Liver (tissue), 9 donors: ENCODE measurements around the gene NAT10. TPM values are rescaled to one million over a fixed set of nuclear protein-coding genes. Genes with fewer than 3 reads are reported as not detected.

Experiments used
- DNase-seq: peaks from one replicate; pipeline ENCODE4 v3.0.0-alpha.2; 2017; ENCODE audit warnings: low spot score
- H3K27ac ChIP-seq, 2 donors: one replicate each; pipeline ENCODE4 v1.7.0; 2013; ENCODE audit warnings: inconsistent platforms in 2 of 2, low read length in 2 of 2, control low read depth in 1 of 2, low read depth in 1 of 2, mild to moderate bottlenecking in 1 of 2
- H3K27me3 ChIP-seq, 4 donors: one replicate each; pipeline versions ENCODE4 v1.6.1 to v1.7.0; 2013; ENCODE audit warnings: low read length in 3 of 4, inconsistent platforms in 1 of 4, mild to moderate bottlenecking in 1 of 4, moderate library complexity in 1 of 4; ENCODE audit not compliant: control insufficient read depth in 4 of 4, insufficient read depth in 4 of 4
- H3K36me3 ChIP-seq, 4 donors: one replicate each; pipeline versions ENCODE4 v1.6.1 to v1.7.0; 2013; ENCODE audit warnings: low read length in 3 of 4, mild to moderate bottlenecking in 3 of 4, low read depth in 1 of 4, moderate library complexity in 1 of 4; ENCODE audit not compliant: control insufficient read depth in 4 of 4, insufficient read depth in 3 of 4
- H3K4me1 ChIP-seq, 4 donors: one replicate each; pipeline versions ENCODE4 v1.6.1 to v1.7.0; 2013; ENCODE audit warnings: low read length in 3 of 4, mild to moderate bottlenecking in 3 of 4, moderate library complexity in 1 of 4; ENCODE audit not compliant: control insufficient read depth in 4 of 4, insufficient read depth in 4 of 4
- H3K4me3 ChIP-seq, 3 donors: one replicate each; pipeline versions ENCODE4 v1.6.1 to v1.7.0; 2013; ENCODE audit warnings: low read length in 3 of 3, control low read depth in 1 of 3, low read depth in 1 of 3, mild to moderate bottlenecking in 1 of 3
- H3K9ac ChIP-seq, 2 donors: one replicate each; pipeline ENCODE4 v1.7.0; 2013; ENCODE audit warnings: low read length in 2 of 2, mild to moderate bottlenecking in 2 of 2, moderate library complexity in 2 of 2, control low read depth in 1 of 2, low read depth in 1 of 2
- H3K9me3 ChIP-seq, 4 donors: one replicate each; pipeline versions ENCODE4 v1.6.1 to v1.7.0; 2013; ENCODE audit warnings: low read length in 3 of 4; ENCODE audit not compliant: control insufficient read depth in 4 of 4
- CTCF ChIP-seq: fragments of 150-350 bp; IDR thresholded peaks from 2 replicates; pipeline ENCODE4 v1.5.1; 2017; ENCODE audit warnings: improper control_type of control experiment, low read depth, low read length; ENCODE audit not compliant: missing input control
- FOXA2 ChIP-seq: IDR thresholded peaks from 2 replicates; pipeline ENCODE4 v1.6.1; 2016; ENCODE audit warnings: antibody characterized with exemption
- GABPA ChIP-seq, 2 donors: IDR thresholded peaks in 1 of 2; conservative IDR thresholded peaks in 1 of 2; 2 replicates each; pipeline ENCODE4 v1.6.1; 2016; ENCODE audit warnings: antibody characterized with exemption in 2 of 2, mild to moderate bottlenecking in 1 of 2, moderate library complexity in 1 of 2
- JUND ChIP-seq, 2 donors: IDR thresholded peaks; 2 replicates each; pipeline ENCODE4 v1.6.1; 2016; ENCODE audit warnings: antibody characterized with exemption in 2 of 2
- NR2F2 ChIP-seq: IDR thresholded peaks from 2 replicates; pipeline ENCODE4 v1.6.1; 2016; ENCODE audit warnings: antibody characterized with exemption
- RXRA ChIP-seq, 2 donors: IDR thresholded peaks; 2 replicates each; pipeline ENCODE4 v1.6.1; 2017 to 2018; ENCODE audit warnings: antibody characterized with exemption in 2 of 2, mild to moderate bottlenecking in 1 of 2
- SP1 ChIP-seq: IDR thresholded peaks from 2 replicates; pipeline ENCODE4 v1.6.1; 2018; ENCODE audit warnings: antibody characterized with exemption, mild to moderate bottlenecking
- TAF1 ChIP-seq: conservative IDR thresholded peaks from 2 replicates; pipeline ENCODE4 v1.6.1; 2016; ENCODE audit warnings: antibody characterized with exemption, mild to moderate bottlenecking
- ZBTB33 ChIP-seq: IDR thresholded peaks from 2 replicates; pipeline ENCODE4 v1.6.1; 2016; ENCODE audit warnings: antibody characterized with exemption
- WGBS: extraction: QIAGEN DNeasy Blood & Tissue Kit; methylation state at CpG from one replicate; pipeline ENCODE4 v1.1.7; 2013; 5-methylcytosine and 5-hydroxymethylcytosine counted together
- polyA plus RNA-seq, 2 donors: library from polyadenylated mRNA; stranded (reverse) in 1 of 2; unstranded in 1 of 2; fragments of 200-250 nt in 1 of 2; fragments of >200 nt in 1 of 2; fragmentation: Nextera tagmentation in 1 of 2; extraction: Ambion mirVana in 1 of 2; gene quantifications; one replicate each; pipeline versions ENCODE4 v1.2.1 to v1.2.3, GENCODE V29; 2013 to 2015
- total RNA-seq, 2 donors: library from RNA; depleted of rRNA; stranded (reverse); fragments of >200 nt; gene quantifications; one replicate each; pipeline ENCODE4 v1.2.3, GENCODE V29; 2014
- donor health status: healthy.
- donor health status: healthy.
- donor health status: healthy.
- donor health status: healthy.
- donor health status: healthy.

NAT10 gene
- total and polyA plus RNA-seq, 4 donors, result 9.1 to 14.0 (median 13.5) TPM

- Histone ChIP-seq H3K27ac (no peak overlapping the region), H3K36me3 (peaks cover 11 to 97% (median 68%) of the 10 kb centered on the region in 4 donors), H3K4me3 (no peak overlapping the region), H3K9ac (no peak overlapping the region), H3K9me3 (no peaks in the 10 kb centered on the region), H3K4me1 (no peaks in the 10 kb centered on the region), H3K27me3 (no peaks in the 10 kb centered on the region)
- TF ChIP-seq ZBTB33, result no peak
- no peak for TF ChIP-seq JUND (IDR thresholded peaks at IDR 0.05)
- no peak for TF ChIP-seq CTCF
- WGBS, result 93% methylated on average over 7 of the region's 7 CpGs
- no peak for DNase-seq
These were observed 33.9 kb downstream of the NAT10 start for GRCh38 chr11:34139346-34139745.

GRCh38 chr11:34140149-34140548, 34.7 kb downstream of the NAT10 start:
- H3K27ac ChIP-seq, result no peak overlapping the region
- H3K27me3 ChIP-seq, result no peaks in the 10 kb centered on the region
- H3K9ac ChIP-seq, result no peak overlapping the region
- no peaks in the 10 kb centered on the region for H3K4me1 ChIP-seq
- TF ChIP-seq SP1 (no peak), TAF1 (no peak), FOXA2 (no peak), ZBTB33 (no peak), JUND (IDR thresholded peaks at IDR 0.05) (no peak), RXRA (IDR thresholded peaks at IDR 0.05) (no peak), CTCF (no peak), GABPA (IDR thresholded peaks at IDR 0.05 in 1 of 2, conservative IDR thresholded peaks at IDR 0.05 in 1 of 2) (no peak), NR2F2 (no peak)
- H3K4me3 ChIP-seq, result no peak overlapping the region
- no peaks in the 10 kb centered on the region for H3K9me3 ChIP-seq
- WGBS, result 97% methylated on average over 11 of the region's 11 CpGs
- H3K36me3 ChIP-seq, result peaks cover 11 to 97% (median 69%) of the 10 kb centered on the region in 4 donors
- no peak for DNase-seq
